Esophagus muscularis mucosa (tissue), 4 donors: ENCODE data around the gene MEX3B. TPM values are rescaled to one million over a fixed set of nuclear protein-coding genes. Genes with fewer than 3 reads are reported as not detected.

Experiments used
- DNase-seq: peaks from one replicate; pipeline ENCODE4 v3.0.0-alpha.2; 2017; ENCODE audit errors: extremely low spot score
- H3K27ac ChIP-seq, 4 donors: fragments of 200-600 bp; sonication (generic); replicated peaks in 1 of 4; 1 replicate in 3 of 4; 2 replicates in 1 of 4; pipeline ENCODE4 v1.5.1; 2016 to 2019; ENCODE audit warnings: mild to moderate bottlenecking in 1 of 4
- H3K27me3 ChIP-seq, 4 donors: fragments of 200-600 bp; sonication (generic); one replicate each; pipeline versions ENCODE4 v1.5.1 to v1.6.0; 2016 to 2019
- H3K36me3 ChIP-seq, 4 donors: fragments of 200-600 bp; sonication (generic); one replicate each; pipeline ENCODE4 v1.5.1; 2016 to 2019
- H3K4me1 ChIP-seq, 4 donors: fragments of 200-600 bp; sonication (generic); one replicate each; pipeline ENCODE4 v1.5.1; 2016 to 2019
- H3K4me3 ChIP-seq, 4 donors: fragments of 200-600 bp; sonication (generic); 1 replicate in 2 of 4; 2 replicates in 2 of 4; pipeline ENCODE4 v1.5.1; 2016 to 2019; ENCODE audit warnings: mild to moderate bottlenecking in 4 of 4, moderate library complexity in 1 of 4
- H3K9me3 ChIP-seq, 4 donors: fragments of 200-600 bp; sonication (generic); 1 replicate in 3 of 4; 2 replicates in 1 of 4; pipeline ENCODE4 v1.5.1; 2016 to 2019
- EP300 ChIP-seq: sonication (generic); formaldehyde crosslinking; IDR thresholded peaks from one replicate; pipeline ENCODE4 v1.6.1; 2017; ENCODE audit warnings: antibody characterized with exemption
- POLR2A ChIP-seq: fragments of 450-650 bp; IDR thresholded peaks from one replicate; pipeline ENCODE4 v1.6.1; 2017; ENCODE audit warnings: antibody characterized with exemption, moderate library complexity, mild to moderate bottlenecking, low read depth
- POLR2AphosphoS5 ChIP-seq, 2 donors: sonication (generic); formaldehyde crosslinking; IDR thresholded peaks; one replicate each; pipeline ENCODE4 v1.6.1; 2017; ENCODE audit warnings: antibody characterized with exemption in 2 of 2
- WGBS: methylation state at CpG from one replicate; pipeline ENCODE4 v1.1.5; 2018; 5-methylcytosine and 5-hydroxymethylcytosine counted together
- intact Hi-C: fragments of 100-400 bp; cut with DNase I; formaldehyde crosslinking; loops from one replicate; pipeline ENCODE4 v1.15.1; 2023
- total RNA-seq, 4 donors: library from RNA; depleted of rRNA; stranded (reverse); fragments of >200 nt; gene quantifications; one replicate each; pipeline versions ENCODE4 v1.1.0 to v1.2.1, GENCODE V29; 2016
- TF ChIP-seq, protein P1 (sequence below), 3 experiments: fragments of 200-600 bp in 2 of 3; fragments of 450-650 bp in 1 of 3; sonication (generic) in 2 of 3; IDR thresholded peaks; one replicate each; pipeline ENCODE4 v1.5.1; 2017 to 2019; ENCODE audit warnings: antibody characterized with exemption in 3 of 3, mild to moderate bottlenecking in 2 of 3, moderate library complexity in 1 of 3

The MEX3B gene
- total RNA-seq, 4 donors from 2014 or later = 1.5 to 2.4 (median 1.9) TPM

DNA sequence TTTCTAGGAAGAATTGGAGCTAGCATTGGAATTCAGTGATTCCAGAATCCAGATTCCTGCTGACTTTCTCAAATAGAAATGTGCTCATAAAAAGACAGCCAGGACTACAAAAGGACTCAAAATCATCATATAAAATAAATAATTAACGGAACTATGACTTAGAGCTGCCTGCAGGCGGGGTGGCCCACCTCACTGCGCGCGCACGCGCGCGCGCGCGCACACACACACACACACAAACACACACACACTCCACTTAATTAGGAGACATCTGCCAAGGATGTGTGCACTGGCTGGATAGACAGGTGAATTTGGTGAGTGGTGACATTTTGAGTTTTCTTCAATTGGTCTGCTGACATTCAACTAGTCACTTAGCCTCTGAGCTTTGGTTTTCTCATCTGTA is 6.9 kb upstream of the MEX3B start:
- no peak for TF ChIP-seq EP300
- TF ChIP-seq, protein P1, sequence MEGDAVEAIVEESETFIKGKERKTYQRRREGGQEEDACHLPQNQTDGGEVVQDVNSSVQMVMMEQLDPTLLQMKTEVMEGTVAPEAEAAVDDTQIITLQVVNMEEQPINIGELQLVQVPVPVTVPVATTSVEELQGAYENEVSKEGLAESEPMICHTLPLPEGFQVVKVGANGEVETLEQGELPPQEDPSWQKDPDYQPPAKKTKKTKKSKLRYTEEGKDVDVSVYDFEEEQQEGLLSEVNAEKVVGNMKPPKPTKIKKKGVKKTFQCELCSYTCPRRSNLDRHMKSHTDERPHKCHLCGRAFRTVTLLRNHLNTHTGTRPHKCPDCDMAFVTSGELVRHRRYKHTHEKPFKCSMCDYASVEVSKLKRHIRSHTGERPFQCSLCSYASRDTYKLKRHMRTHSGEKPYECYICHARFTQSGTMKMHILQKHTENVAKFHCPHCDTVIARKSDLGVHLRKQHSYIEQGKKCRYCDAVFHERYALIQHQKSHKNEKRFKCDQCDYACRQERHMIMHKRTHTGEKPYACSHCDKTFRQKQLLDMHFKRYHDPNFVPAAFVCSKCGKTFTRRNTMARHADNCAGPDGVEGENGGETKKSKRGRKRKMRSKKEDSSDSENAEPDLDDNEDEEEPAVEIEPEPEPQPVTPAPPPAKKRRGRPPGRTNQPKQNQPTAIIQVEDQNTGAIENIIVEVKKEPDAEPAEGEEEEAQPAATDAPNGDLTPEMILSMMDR (IDR thresholded peaks at IDR 0.05) = no peak
- no peak for TF ChIP-seq POLR2A
- TF ChIP-seq POLR2AphosphoS5 (IDR thresholded peaks at IDR 0.05) = no peak
- H3K27ac ChIP-seq = no peak overlapping the region
- intact Hi-C loops = no loop called here
- no peaks in the 10 kb centered on the region for H3K36me3 ChIP-seq
- WGBS = 94% methylated on average over 12 of the region's 12 CpGs
- H3K4me3 ChIP-seq = no peak overlapping the region
- peaks cover 0 to 41% (median 3%) of the 10 kb centered on the region in 4 donors for H3K27me3 ChIP-seq
- DNase-seq = no peak
- peaks cover under 1 to 4% (median 3%) of the 10 kb centered on the region in 4 donors for H3K4me1 ChIP-seq
- H3K9me3 ChIP-seq = no peaks in the 10 kb centered on the region

DNA sequence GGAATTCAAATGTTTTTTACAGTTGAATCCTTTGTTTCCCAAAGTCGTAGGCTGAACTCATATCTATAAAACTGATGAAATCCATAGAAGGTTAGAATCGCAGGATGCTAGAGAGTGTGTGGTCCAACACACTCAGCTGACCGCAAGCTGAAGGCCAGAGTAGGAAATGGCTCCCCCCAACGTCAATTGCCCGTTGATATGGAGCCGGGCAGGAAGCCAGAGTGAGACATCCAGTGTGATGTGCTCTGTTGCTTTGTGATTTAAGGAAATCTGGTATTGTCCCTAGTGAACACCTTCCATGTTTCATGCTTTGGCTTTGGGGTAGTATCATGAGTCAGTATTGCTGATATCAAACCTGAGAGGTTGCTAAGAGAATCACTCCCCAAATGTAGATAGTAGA is 5.8 kb upstream of the MEX3B start:
- no peak for DNase-seq
- peaks cover 0 to 30% (median 0%) of the 10 kb centered on the region in 4 donors for H3K27me3 ChIP-seq
- no peaks in the 10 kb centered on the region for H3K36me3 ChIP-seq
- 66% methylated on average over 6 of the region's 6 CpGs for WGBS
- TF ChIP-seq EP300 (no peak), POLR2A (no peak)
- intact Hi-C loops = no loop called here
- H3K9me3 ChIP-seq = no peaks in the 10 kb centered on the region
- peaks cover 6 to 11% (median 8%) of the 10 kb centered on the region in 4 donors for H3K4me1 ChIP-seq
- H3K27ac ChIP-seq = no peak overlapping the region
- no peak overlapping the region for H3K4me3 ChIP-seq

DNA sequence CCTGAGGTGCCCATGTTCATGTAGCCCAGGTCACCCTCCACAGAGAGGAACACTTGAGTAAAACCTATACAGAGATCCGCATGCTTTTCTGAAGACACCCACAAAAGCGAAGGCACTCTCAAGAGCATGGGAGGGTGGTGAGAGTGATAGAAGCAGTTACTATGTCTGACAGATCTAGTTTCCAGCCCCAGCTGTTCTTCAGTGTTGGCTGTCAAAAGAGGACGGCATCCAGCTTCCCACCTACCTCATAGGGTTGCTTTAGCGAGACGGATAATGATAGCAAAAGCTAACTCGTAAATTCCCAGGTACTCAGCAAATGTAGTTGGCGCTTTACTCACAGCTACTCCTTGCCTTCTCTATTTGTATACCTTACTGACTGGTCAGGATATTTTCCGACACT is 3.0 kb upstream of the MEX3B start:
- Histone ChIP-seq H3K4me3 (no peak overlapping the region), H3K36me3 (no peaks in the 10 kb centered on the region), H3K27ac (no peak overlapping the region), H3K4me1 (peaks cover 14 to 24% (median 19%) of the 10 kb centered on the region in 4 donors), H3K9me3 (no peaks in the 10 kb centered on the region), H3K27me3 (peaks cover 0 to 9% (median 0%) of the 10 kb centered on the region in 4 donors)
- no peak for DNase-seq
- WGBS = 89% methylated on average over 8 of the region's 8 CpGs
- TF ChIP-seq, protein P1 (IDR thresholded peaks at IDR 0.05) = no peak
- no peak for TF ChIP-seq POLR2AphosphoS5 (IDR thresholded peaks at IDR 0.05)
- no peak for TF ChIP-seq POLR2A
- no peak for TF ChIP-seq EP300
- intact Hi-C loops = loop anchor here (5.0 to 10.0 kb wide), 4 partner anchors 164 to 1354 kb away; partner anchors contain the start of gene ABHD17C

DNA sequence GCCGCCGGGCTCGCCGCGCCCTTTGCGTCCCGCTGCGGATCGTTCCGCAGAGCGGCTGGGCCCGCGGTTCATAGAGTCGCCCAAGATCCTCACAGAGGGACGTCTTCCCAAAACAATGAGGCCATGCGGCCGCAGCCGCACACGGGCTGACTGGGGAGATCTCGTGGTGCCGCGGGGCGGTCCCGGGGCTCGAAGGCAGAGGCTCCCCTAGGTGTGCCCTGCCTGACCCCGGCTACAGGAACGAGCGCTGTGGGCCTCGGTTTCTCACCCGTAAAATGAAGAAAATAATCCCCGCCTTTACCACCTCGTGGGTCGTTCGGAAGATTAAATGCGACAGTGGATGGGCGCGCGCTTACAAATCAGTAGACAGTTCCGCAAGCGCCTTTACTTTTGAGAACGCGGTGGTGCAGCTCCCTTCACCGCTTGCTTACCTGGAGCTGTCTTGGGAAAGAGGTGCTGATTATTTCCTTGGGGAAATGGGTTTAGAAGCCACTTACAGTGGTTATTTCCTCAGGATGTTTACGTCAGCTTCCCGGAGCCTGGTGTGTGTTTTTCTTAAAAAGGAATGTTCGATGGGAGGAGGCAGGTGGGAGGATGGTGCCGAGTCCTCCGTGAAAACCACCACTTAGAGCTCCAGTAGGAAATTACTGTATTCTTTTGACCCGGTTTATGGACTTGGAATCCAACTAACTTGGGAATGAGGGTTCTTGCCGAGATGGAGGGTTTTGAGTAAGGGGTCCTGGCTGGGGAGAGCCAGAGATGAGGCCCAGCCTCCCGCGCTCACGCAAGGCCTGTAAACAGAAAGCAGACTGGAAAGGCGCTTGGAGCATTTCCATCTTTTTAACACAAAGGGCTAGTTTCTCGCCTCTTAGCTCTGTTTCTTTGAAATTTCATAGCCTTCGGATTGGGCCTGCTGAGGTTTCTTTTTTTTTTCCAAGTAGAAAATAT is 1.9 kb upstream of the MEX3B start:
- WGBS = 44% methylated on average over 16 of the region's 56 CpGs
- H3K27ac ChIP-seq = peak overlapping the region; percentile 89 to 99 (median 96)
- intact Hi-C loops = loop anchor here (2.0 to 10.0 kb wide), 5 partner anchors 91 to 1353 kb away; partner anchors contain the start of gene ABHD17C

DNA sequence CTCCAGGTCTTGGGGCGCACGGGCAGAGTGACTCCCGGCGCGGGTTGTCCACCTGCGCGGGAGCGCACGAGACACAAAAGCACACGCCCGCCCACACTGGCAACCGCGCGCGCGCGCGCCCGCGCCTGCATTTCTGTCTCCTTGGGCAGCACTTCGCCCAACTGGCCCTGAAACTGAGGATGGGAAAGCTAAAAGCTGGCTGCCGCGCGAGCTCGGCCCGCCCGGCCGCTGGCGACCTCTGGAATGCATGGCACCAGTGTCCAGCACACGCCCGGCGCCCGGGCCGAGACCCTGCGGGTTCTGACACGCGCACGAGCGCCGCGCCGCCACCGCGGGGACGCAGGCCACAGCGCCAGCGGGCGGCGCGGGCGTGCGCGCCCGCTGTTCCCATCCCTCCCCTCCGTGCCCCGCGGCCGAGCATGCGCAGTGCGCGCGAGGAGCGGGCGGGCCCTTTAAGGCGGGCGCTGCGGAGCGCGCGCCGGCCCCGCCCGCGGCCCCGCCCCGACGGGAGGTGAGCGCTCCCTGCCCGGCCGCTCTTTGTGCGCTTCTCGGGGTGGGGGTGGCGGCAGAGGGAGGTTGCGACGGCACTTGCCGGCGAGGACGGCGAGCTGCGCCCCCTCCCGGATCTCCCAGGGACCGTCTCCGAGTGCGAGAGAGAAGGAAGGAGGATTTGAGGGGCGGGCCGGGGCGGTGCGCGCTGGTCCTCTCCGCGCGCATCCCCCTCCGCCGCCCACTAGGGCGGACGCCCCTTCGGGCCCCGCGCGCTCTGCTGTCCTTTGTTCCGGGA is 1.0 kb upstream of the MEX3B start:
- Histone ChIP-seq H3K4me3 (peak overlapping the region; percentile 65 to 97 (median 92)), H3K27ac (peak overlapping the region; percentile 89 to 99 (median 96)), H3K27me3 (no peaks in the 10 kb centered on the region), H3K9me3 (no peaks in the 10 kb centered on the region), H3K4me1 (peaks cover 20 to 37% (median 29%) of the 10 kb centered on the region in 4 donors), H3K36me3 (peaks cover 0 to 10% (median 3%) of the 10 kb centered on the region in 4 donors)
- 0% methylated on average over 20 of the region's 111 CpGs for WGBS
- peak; percentile 94 for DNase-seq
- TF ChIP-seq EP300 = no peak
- TF ChIP-seq, protein P1 (IDR thresholded peaks at IDR 0.05) = peak; percentile 75 to 81 (median 76)
- TF ChIP-seq POLR2A = peak; percentile 48
- peak in 1 of 2 donors; percentile 68 for TF ChIP-seq POLR2AphosphoS5 (IDR thresholded peaks at IDR 0.05)
- intact Hi-C loops = loop anchor here (2.0 to 10.0 kb wide), 5 partner anchors 92 to 1352 kb away; partner anchors contain the start of gene ABHD17C

More for the DNA sequence above, 1.9 kb upstream of the MEX3B start:
- no peaks in the 10 kb centered on the region for H3K9me3 ChIP-seq
- H3K36me3 ChIP-seq = peaks cover 0 to 9% (median 3%) of the 10 kb centered on the region in 4 donors
- DNase-seq = no peak
- TF ChIP-seq POLR2A = no peak
- H3K4me1 ChIP-seq = peaks cover 20 to 35% (median 28%) of the 10 kb centered on the region in 4 donors
- peak overlapping the region; percentile 65 to 97 (median 92) for H3K4me3 ChIP-seq
- H3K27me3 ChIP-seq = peaks cover 0 to 4% (median 0%) of the 10 kb centered on the region in 4 donors
